ENCODE data around the gene FBXO34.

FBXO34 gene

GRCh38 chr14:55270832-55271571 is at the start of gene FBXO34:
Gene FBXO34, plus strand, starts transcription at chr14:55271421. Its CDS starts 78,970 bp downstream, at chr14:55350391.
- DNase-seq (ENCODE audit: low read depth in 3 of 3, low spot score in 1 of 3) = peak; percentile 97 to 100 (median 99)

DNA sequence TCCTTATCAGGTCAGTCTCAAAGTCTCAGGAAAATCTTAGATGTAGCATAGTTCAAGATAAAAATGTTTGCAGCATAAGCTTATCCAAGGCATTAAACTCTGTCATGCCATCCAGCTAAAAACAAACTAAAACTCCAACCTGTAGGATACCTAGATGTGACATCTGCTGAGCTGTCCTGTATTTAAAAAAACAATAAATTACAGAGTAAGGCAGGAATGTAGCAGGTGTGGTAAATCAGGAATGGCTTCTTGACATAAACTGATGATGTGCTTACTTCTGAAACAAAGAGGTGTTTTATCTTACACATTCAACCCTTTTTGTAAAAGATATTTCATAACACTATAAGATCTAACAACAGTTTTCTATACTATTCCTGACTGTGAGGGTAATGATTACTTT is 49.3 kb upstream of the FBXO34 start:
- no peak for DNase-seq (ENCODE audit: low read depth in 3 of 3, low spot score in 1 of 3)

DNA sequence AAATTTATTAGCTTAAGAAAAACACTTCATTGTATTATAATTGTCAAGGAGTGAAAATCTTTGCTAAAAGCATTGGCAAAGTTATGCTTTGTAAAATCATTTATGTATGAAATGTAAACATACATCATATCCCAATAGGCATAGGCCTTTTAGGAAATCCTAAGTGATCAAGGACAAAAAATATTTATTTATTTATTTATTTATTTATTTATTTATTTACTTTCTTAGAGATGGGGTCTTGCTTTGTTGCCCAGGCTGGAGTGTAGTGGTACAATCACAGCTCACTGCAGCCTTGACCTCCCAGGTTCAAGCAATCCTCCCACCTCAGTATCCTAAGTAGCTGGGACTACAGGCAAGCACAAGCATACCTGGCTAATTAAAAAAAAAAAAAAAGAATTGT is 47.9 kb upstream of the FBXO34 start:
- DNase-seq (ENCODE audit: low read depth in 3 of 3, low spot score in 1 of 3) = no peak

DNA sequence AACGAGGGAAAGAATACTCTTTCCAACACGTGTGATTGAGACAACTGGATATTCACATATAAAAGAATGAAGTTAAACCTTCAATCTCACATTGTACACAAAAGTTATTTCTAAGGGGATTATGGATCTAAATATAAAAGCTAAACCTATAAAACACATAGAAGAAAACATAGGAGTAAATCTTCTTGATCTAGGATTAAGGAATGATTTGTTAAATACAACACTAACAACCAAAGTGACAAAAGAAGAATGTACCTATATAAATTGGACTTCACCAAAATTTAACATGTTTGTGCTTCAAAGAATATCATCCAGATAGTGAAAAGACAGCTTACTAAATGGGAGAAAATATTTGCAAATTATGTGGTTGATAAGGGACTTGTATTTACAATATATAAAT is 43.0 kb upstream of the FBXO34 start:
- DNase-seq (ENCODE audit: low read depth in 3 of 3, low spot score in 1 of 3) = no peak

DNA sequence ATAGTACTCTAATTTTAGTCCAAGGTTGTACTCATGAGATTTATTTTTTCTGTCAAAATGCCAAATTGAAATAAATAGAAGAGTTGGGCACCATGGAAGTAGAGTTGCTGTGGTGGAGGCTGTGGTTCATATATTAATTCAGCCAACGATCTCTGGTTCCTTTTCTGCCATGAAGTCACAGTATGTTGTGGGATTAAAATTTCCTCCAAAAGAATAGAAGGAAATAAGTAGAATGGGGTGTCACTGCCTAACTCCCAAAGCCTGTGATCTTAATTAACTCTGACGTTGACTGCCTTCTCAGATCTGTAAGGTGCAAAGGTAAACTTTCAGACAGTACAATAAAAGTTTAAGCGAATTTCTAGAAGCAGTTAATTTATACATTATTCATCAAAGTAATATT is 37.6 kb upstream of the FBXO34 start:
- DNase-seq (ENCODE audit: low read depth in 3 of 3, low spot score in 1 of 3) = no peak

GRCh38 chr14:55238019-55238680 is 33.1 kb upstream of the FBXO34 start:
- no peak for DNase-seq (ENCODE audit: low read depth in 3 of 3, low spot score in 1 of 3)

- DNase-seq (ENCODE audit: low read depth in 3 of 3, low spot score in 1 of 3) = no peak
Observed at GRCh38 chr14:55239320-55239719, 31.9 kb upstream of the FBXO34 start.

DNA sequence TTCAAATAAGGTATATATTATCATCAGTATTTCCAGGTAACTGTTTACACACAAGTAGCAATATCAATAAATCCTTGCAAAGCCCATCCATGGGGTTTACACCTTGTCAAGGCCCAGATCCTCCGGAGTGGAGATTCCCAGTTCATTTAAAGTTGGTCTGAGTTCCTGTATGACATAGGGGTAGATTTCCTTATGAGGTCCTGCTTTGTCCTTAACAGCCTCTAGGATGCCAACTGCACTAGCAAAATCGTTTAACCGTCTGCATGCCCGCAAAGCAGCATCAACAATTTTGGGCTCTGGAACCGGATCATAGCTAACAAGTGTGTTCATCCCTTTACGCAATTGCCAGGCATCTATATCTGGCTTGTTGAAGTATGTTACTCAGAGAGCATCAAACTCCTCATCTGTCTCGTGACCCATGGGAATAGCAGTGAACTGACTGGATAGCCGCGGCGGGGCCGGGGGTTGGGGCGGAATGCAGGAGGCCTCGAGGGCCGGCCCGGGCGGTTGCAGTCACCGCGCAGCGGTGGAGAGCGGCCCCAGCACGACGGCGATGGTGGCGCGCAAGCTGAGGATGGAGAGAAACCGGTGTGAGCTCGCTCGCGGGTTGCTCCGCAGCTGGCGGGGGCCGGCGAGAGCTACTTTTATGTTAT is 30.6 kb upstream of the FBXO34 start:
- DNase-seq (ENCODE audit: low read depth in 3 of 3, low spot score in 1 of 3) = no peak

- no peak for DNase-seq (ENCODE audit: low read depth in 3 of 3, low spot score in 1 of 3)
Observed at GRCh38 chr14:55241673-55242072, 29.5 kb upstream of the FBXO34 start.

- DNase-seq (ENCODE audit: low read depth in 3 of 3, low spot score in 1 of 3) = no peak
Observed at GRCh38 chr14:55243386-55243785, 27.8 kb upstream of the FBXO34 start.

DNA sequence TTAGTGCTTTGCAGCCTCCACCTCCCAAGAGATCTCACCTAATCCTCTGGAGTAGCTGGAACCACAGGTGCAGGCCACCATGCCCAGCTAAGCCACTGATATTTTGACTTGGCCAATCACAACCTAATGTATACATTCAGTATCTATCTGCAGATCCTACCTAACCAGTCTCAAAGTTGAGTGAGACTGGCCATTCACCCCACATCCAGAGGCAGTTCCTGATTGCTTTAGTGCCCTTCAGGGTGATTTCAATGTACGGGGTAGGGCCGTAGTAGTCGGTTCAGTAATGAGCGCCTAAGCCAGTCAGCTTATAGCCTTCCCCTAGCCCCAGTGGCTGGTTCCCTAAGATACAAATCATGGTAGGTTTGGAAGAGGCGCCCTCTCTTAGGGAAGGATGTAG is 27.4 kb upstream of the FBXO34 start:
- no peak for DNase-seq (ENCODE audit: low read depth in 3 of 3, low spot score in 1 of 3)

DNA sequence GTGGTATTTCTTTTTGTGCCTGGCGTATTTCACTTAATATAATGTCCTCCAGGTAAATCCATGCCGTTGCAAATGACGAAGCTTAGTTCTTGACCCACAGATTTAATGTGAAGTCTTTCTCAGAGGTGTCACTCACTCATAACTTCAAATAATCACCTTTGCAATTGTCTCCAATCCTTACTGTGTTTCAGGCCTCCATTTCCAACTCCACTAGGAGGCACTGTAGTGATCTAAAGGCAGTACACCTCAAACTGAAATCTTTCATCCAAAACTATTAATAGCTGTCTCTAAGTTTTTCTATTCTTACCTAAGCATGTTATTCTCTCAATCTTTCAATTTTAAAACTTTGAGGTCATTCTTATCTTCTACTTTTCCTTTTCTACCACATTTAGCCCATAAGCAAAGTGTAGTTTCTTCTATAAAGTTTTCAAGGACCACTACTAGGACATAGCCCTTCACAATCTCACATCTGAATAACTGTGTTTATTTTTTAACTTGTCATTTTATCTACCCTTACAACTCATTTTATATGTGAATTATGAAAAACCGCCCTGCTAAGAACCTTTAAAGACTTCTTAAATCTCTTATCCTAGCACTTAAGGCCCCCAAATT is 25.5 kb upstream of the FBXO34 start:
- peak in 1 of 3 donors; percentile 3 for DNase-seq (ENCODE audit: low read depth in 3 of 3, low spot score in 1 of 3)

DNA sequence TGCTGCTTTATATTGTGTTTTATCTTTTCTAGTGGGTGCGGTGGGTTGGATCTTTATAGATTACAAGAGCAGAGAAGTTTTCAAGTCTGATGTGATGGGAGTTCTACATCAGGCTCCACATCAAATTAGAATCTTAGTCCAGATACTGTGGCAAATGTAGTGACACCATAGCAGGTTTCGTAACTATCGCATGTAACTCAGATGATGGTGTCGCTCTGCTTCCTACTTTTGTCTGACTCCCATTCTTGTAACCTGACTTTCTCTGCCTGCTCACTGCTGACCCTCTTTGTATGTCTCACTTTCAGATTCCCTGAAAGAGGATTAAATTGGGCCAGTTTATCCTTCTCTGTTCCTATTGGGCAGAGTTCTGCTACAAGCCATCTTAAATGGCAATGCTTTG is 22.8 kb upstream of the FBXO34 start:
- DNase-seq (ENCODE audit: low read depth in 3 of 3, low spot score in 1 of 3) = no peak

- DNase-seq (ENCODE audit: low read depth in 3 of 3, low spot score in 1 of 3) = no peak
Observed at GRCh38 chr14:55249423-55249822, 21.8 kb upstream of the FBXO34 start.

GRCh38 chr14:55253276-55253675 is 17.9 kb upstream of the FBXO34 start:
- no peak for DNase-seq (ENCODE audit: low read depth in 3 of 3, low spot score in 1 of 3)

- DNase-seq (ENCODE audit: low read depth in 3 of 3, low spot score in 1 of 3) = no peak
Observed at GRCh38 chr14:55254581-55254980, 16.6 kb upstream of the FBXO34 start.

DNA sequence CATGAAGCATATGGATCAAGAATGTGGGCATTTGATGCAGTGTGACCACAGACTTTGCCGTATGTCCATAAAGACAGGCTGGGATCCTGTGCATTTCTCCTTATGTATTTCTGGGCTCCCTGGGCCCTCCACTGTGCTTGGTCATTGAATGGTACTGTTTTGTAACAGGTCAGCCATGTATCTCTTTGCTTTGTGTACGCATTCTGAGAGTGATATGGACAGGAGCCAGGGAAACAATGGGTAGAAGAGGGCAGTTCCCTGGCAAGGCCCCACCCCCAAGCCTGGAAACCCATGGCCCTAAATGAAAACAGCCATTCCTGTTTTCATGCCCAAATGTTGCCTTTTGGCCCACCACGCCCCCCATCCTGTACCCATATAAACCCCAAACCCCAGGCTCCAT is 15.2 kb upstream of the FBXO34 start:
- no peak for DNase-seq (ENCODE audit: low read depth in 3 of 3, low spot score in 1 of 3)

GRCh38 chr14:55256586-55256985 is 14.6 kb upstream of the FBXO34 start:
- no peak for DNase-seq (ENCODE audit: low read depth in 3 of 3, low spot score in 1 of 3)

DNA sequence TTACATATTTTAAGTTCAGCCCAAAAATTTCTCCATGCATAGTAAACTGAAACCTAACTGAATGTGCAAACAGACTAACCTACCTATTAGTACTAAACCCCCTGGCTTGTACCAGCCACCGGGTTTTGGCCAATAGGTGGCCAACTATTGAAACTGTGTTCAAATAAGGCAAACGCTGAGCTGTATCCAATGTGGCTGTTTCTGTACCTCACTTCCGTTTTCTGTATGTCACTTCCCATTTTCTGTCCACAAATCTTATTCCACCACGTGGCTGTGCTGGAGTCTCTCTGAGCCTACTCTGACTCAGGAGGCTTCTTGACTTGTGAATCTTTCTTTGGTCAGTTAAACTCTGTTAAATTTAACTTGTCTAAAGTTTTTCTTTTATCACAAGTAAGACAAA is 6.0 kb upstream of the FBXO34 start:
- no peak for DNase-seq (ENCODE audit: low read depth in 3 of 3, low spot score in 1 of 3)

DNA sequence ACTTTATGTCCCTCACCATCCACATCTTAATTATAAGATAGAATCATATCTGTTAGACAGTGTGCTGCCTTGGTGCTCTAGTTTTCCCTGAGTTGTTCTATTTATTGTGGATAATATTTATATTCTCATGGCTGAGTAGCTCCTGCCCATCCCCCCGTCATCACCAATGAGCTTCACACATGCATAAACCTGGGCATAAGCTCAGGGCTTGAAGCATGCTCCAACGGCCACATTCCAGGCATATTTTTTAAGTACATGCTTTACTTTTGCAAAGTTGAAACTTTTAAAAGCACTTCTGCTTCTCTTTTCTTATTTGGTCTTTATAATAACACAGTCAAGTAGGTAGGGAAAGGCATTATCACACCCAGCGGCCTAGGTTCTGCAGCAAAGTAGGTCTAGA is 3.4 kb upstream of the FBXO34 start:
- no peak for DNase-seq (ENCODE audit: low read depth in 3 of 3, low spot score in 1 of 3)

DNA sequence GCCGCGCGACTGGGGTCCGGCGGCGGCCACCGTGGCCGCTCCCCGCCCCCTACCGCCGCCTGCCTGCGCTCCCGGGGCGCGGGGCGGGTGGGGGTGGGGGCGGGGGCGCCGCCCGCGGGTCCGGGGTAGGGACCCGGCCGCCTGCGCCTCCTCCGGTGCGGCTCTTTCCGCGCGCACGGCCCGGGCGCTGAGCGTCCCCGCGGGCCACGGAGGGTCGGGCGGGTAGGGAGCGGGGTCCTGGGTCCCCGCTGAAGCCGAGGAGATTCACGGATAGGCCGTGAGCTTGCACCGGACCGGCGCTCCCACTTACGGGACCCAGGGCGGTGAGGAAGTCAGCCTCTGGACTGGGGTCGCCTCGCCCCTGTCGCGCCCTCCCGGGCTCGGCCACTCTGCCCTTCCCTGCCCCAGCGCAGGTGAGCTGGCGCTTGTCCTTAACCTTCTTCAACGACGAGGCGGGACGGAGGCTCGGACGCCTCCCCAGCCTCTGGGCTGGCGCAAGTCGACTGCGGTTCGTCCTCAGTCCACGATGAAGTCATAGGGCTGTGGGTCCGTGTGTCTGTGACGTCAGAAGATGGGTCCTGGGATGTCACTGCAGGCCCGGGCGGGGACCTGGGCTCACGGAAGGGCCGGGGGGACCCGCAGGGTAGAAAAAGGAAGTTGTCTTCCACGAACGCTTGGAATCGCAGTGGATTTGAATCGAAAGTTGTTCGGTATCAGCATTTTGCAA is 514 bp downstream of the FBXO34 start:
- DNase-seq (ENCODE audit: low read depth in 3 of 3, low spot score in 1 of 3) = peak in 1 of 3 donors; percentile 19
